Smooth muscle cell (in vitro differentiated cells): ENCODE data around the gene ZSWIM6. TPM values are rescaled to one million over a fixed set of nuclear protein-coding genes. Genes with fewer than 3 reads are reported as not detected.

ENCODE experiments used
- DNase-seq: peaks from one replicate; lab custom pipeline; 2025; ENCODE audit not compliant: unreplicated experiment; lab: John Stamatoyannopoulos, UW
- H2AFZ ChIP-seq: fragments of 200-600 bp; sonication (generic); 2 replicates; pipeline ENCODE4 v1.6.0; 2016; ENCODE audit warnings: antibody characterized with exemption, low read depth, mild to moderate bottlenecking
- H3F3A ChIP-seq: fragments of 200-600 bp; sonication (generic); 2 replicates; pipeline ENCODE4 v1.6.0; 2017; ENCODE audit warnings: antibody characterized with exemption, low read depth
- H3K27ac ChIP-seq: fragments of 200-600 bp; sonication (generic); 2 replicates; pipeline ENCODE4 v1.5.1; 2016; ENCODE audit warnings: low read depth, mild to moderate bottlenecking
- H3K27me3 ChIP-seq: fragments of 200-600 bp; sonication (generic); 2 replicates; pipeline ENCODE4 v1.6.1; 2016; ENCODE audit warnings: low read depth, mild to moderate bottlenecking
- H3K36me3 ChIP-seq: fragments of 200-600 bp; sonication (generic); 2 replicates; pipeline ENCODE4 v1.5.1; 2016; ENCODE audit warnings: low read depth
- H3K4me1 ChIP-seq: fragments of 200-600 bp; sonication (generic); 2 replicates; pipeline ENCODE4 v1.5.1; 2016; ENCODE audit warnings: low read depth
- H3K4me2 ChIP-seq: fragments of 200-600 bp; sonication (generic); 2 replicates; pipeline ENCODE4 v1.6.0; 2016; ENCODE audit warnings: mild to moderate bottlenecking
- H3K4me3 ChIP-seq: fragments of 200-600 bp; sonication (generic); 2 replicates; pipeline ENCODE4 v1.5.1; 2016; ENCODE audit warnings: mild to moderate bottlenecking
- H3K79me2 ChIP-seq: fragments of 200-600 bp; sonication (generic); 2 replicates; pipeline ENCODE4 v1.6.0; 2016; ENCODE audit warnings: low read depth, mild to moderate bottlenecking
- H3K9ac ChIP-seq: fragments of 200-600 bp; sonication (generic); 2 replicates; pipeline ENCODE4 v1.6.0; 2016; ENCODE audit warnings: low read depth
- H3K9me3 ChIP-seq: fragments of 200-600 bp; sonication (generic); replicated peaks from 2 replicates; pipeline ENCODE4 v1.5.1; 2016; ENCODE audit warnings: low read depth
- H4K20me1 ChIP-seq: fragments of 200-600 bp; sonication (generic); 2 replicates; pipeline ENCODE4 v1.6.0; 2016; ENCODE audit warnings: low read depth
- CTCF ChIP-seq: fragments of 200-600 bp; sonication (generic); IDR thresholded peaks from 2 replicates; pipeline ENCODE4 v1.5.1; 2017; ENCODE audit warnings: borderline replicate concordance, mild to moderate bottlenecking, antibody characterized with exemption; ENCODE audit not compliant: insufficient read depth, poor library complexity, severe bottlenecking
- WGBS: methylation state at CpG from one replicate; pipeline ENCODE4 v1.1.7; 2016; ENCODE audit warnings: low lambda C conversion rate; 5-methylcytosine and 5-hydroxymethylcytosine counted together
- polyA plus RNA-seq: library from polyadenylated mRNA; unstranded; fragments of >200 nt; fragmentation: Nextera tagmentation; extraction: Ambion mirVana; gene quantifications from 2 replicates; pipeline ENCODE4 v1.2.1, GENCODE V29; 2016
- total RNA-seq: library from RNA; depleted of rRNA; stranded (reverse); fragments of >200 nt; gene quantifications from 2 replicates; pipeline ENCODE4 v1.2.3, GENCODE V29; 2014

The ZSWIM6 gene
- total and polyA plus RNA-seq, 2 experiments from 2014 or later, result 9.1 to 25.5 TPM

GRCh38 chr5:61329550-61330128 is 2.4 kb upstream of the ZSWIM6 start:
- Histone ChIP-seq H3K4me1 (peaks cover 23% of the 10 kb centered on the region), H3K9me3 (no peaks in the 10 kb centered on the region), H3K27me3 (no peaks in the 10 kb centered on the region), H3K27ac (peak overlapping the region; percentile 93), H4K20me1 (peaks cover 19% of the 10 kb centered on the region), H3K4me2 (peak overlapping the region; percentile 87), H3K36me3 (no peaks in the 10 kb centered on the region), H3K9ac (peak overlapping the region; percentile 88), H3K79me2 (peaks cover 19% of the 10 kb centered on the region), H3F3A (peaks cover 16% of the 10 kb centered on the region), H3K4me3 (peak overlapping the region; percentile 80), H2AFZ (no peak overlapping the region)
- no peak for TF ChIP-seq CTCF
- no peak for DNase-seq
- 15% methylated on average over 10 of the region's 10 CpGs for WGBS

- no peak for DNase-seq
- no peaks in the 10 kb centered on the region for H3K9me3 ChIP-seq
- H3K4me3 ChIP-seq, result peak overlapping the region; percentile 80
- under 1% methylated on average over 30 of the region's 30 CpGs for WGBS
- peak overlapping the region; percentile 93 for H3K27ac ChIP-seq
- H3K79me2 ChIP-seq, result peaks cover 26% of the 10 kb centered on the region
- peaks cover 27% of the 10 kb centered on the region for H4K20me1 ChIP-seq
- H2AFZ ChIP-seq, result peak overlapping the region; percentile 73
- peaks cover 29% of the 10 kb centered on the region for H3K4me1 ChIP-seq
- no peaks in the 10 kb centered on the region for H3K36me3 ChIP-seq
- TF ChIP-seq CTCF, result no peak
- peak overlapping the region; percentile 88 for H3K9ac ChIP-seq
- peaks cover 16% of the 10 kb centered on the region for H3F3A ChIP-seq
- no peaks in the 10 kb centered on the region for H3K27me3 ChIP-seq
- H3K4me2 ChIP-seq, result peak overlapping the region; percentile 87
These were observed 1.7 kb upstream of the ZSWIM6 start for GRCh38 chr5:61330341-61330844.

- H3K36me3 ChIP-seq, result no peaks in the 10 kb centered on the region
- H3K9me3 ChIP-seq, result no peaks in the 10 kb centered on the region
- 1% methylated on average over 78 of the region's 80 CpGs for WGBS
- H3K4me3 ChIP-seq, result peak overlapping the region; percentile 80
- DNase-seq, result peak; percentile 74
- peaks cover 16% of the 10 kb centered on the region for H3F3A ChIP-seq
- peak overlapping the region; percentile 93 for H3K27ac ChIP-seq
- H3K4me1 ChIP-seq, result peaks cover 33% of the 10 kb centered on the region
- peak overlapping the region; percentile 88 for H3K9ac ChIP-seq
- peaks cover 32% of the 10 kb centered on the region for H4K20me1 ChIP-seq
- no peaks in the 10 kb centered on the region for H3K27me3 ChIP-seq
- TF ChIP-seq CTCF, result peak; percentile 41
- peak overlapping the region; percentile 87 for H3K4me2 ChIP-seq
- peaks cover 31% of the 10 kb centered on the region for H3K79me2 ChIP-seq
- peak overlapping the region; percentile 52 for H2AFZ ChIP-seq
These were observed 1.1 kb upstream of the ZSWIM6 start for GRCh38 chr5:61330845-61331406.
